Right lobe of liver (tissue), 6 donors: Measurements from ENCODE around the gene HNRNPUL2. TPM values are rescaled to one million over a fixed set of nuclear protein-coding genes. Genes with fewer than 3 reads are reported as not detected.
A peak's percentile ranks its signal among the peaks of the same experiment; 100 is the strongest.
"Not testable (repeated sequence)": the region's sequence is repeated elsewhere in the genome, so short reads cannot be mapped to it uniquely, and the experiment has no call there.

Source experiments
- ATAC-seq, 4 donors: fragments of 200-7000 bp; cut with Tn5 transposase; one replicate each; pipeline ENCODE4 v1.9.1; 2020; ENCODE audit warnings: mild to moderate bottlenecking in 4 of 4, moderate library complexity in 4 of 4
- DNase-seq, 3 donors: peaks; one replicate each; pipeline ENCODE4 v3.0.0-alpha.2; 2020
- H3K27ac ChIP-seq, 3 donors: fragments of 200-600 bp; one replicate each; pipeline ENCODE4 v1.8.0; 2022
- H3K27me3 ChIP-seq, 2 donors: fragments of 200-600 bp; one replicate each; pipeline ENCODE4 v1.8.0; 2022
- H3K36me3 ChIP-seq, 4 donors: fragments of 200-600 bp; sonication (generic) in 1 of 4; one replicate each; pipeline versions ENCODE4 v1.5.1 to v1.8.0; 2017 to 2022; ENCODE audit warnings: control low read depth in 1 of 4
- H3K4me1 ChIP-seq, 4 donors: fragments of 200-600 bp; sonication (generic) in 1 of 4; one replicate each; pipeline versions ENCODE4 v1.5.1 to v1.8.0; 2017 to 2022; ENCODE audit warnings: control low read depth in 1 of 4
- H3K4me3 ChIP-seq, 3 donors: fragments of 200-600 bp; one replicate each; pipeline ENCODE4 v1.8.0; 2022
- H3K9me3 ChIP-seq, 4 donors: fragments of 200-600 bp; sonication (generic) in 1 of 4; one replicate each; pipeline versions ENCODE4 v1.5.1 to v1.8.0; 2017 to 2022; ENCODE audit warnings: control low read depth in 1 of 4
- CTCF ChIP-seq, 4 donors: fragments of 200-600 bp in 3 of 4; fragments of 450-650 bp in 1 of 4; IDR thresholded peaks; one replicate each; pipeline versions ENCODE4 v1.5.1 to v1.8.0; 2016 to 2022; ENCODE audit warnings: antibody characterized with exemption in 4 of 4, mild to moderate bottlenecking in 2 of 4
- POLR2A ChIP-seq: fragments of 450-650 bp; IDR thresholded peaks from one replicate; pipeline ENCODE4 v1.6.1; 2017; ENCODE audit warnings: antibody characterized with exemption, mild to moderate bottlenecking
- WGBS: methylation state at CpG from one replicate; pipeline ENCODE4 v1.1.6; 2018; ENCODE audit warnings: low coverage, low lambda C conversion rate; ENCODE audit not compliant: insufficient coverage; ENCODE audit errors: missing lambda C conversion rate; 5-methylcytosine and 5-hydroxymethylcytosine counted together
- intact Hi-C, 2 donors: fragments of 100-400 bp; cut with DNase I; formaldehyde crosslinking; loops; one replicate each; pipeline versions ENCODE4 v1.11.2 to v1.14.1; 2022
- total RNA-seq, 6 experiments: library from RNA; depleted of rRNA in 2 of 6; stranded (reverse); fragments of >200 nt in 2 of 6; fragmentation: NEBNext Ultra II Directional in 3 of 6; extraction: Animal tissue kit (Norgen Biotek cat#: 25700) in 3 of 6; gene quantifications; one replicate each; pipeline versions ENCODE4 v1.1.0 to v1.2.4, GENCODE V29; 2016 to 2023
- donor health status: DM: no; HTN: yes; CAD: no.
- donor health status: DM: no; HTN: no; CAD: no.
- donor health status: DM: no; HTN: no; CAD: no.
- donor health status: DM: no; HTN: yes; CAD: no.
- donor health status: DM: no; HTN: yes; CAD: no.

The HNRNPUL2 gene
- total RNA-seq, 6 experiments from 2014 or later = 7.9 to 17.1 (median 13.3) TPM

GRCh38 chr11:62753736-62754603 is 26.7 kb upstream of the HNRNPUL2 start, which contains the start of gene ZBTB3:
Gene ZBTB3, minus strand, starts transcription at chr11:62754160. Its CDS starts 496 bp downstream, at chr11:62753664.
- under 1% methylated on average over 34 of the region's 47 CpGs for WGBS
- intact Hi-C loops = no loop called here
- peaks cover 0 to 11% (median 0%) of the 10 kb centered on the region in 4 donors for H3K4me1 ChIP-seq
- TF ChIP-seq CTCF (IDR thresholded peaks at IDR 0.05) (no peak), POLR2A (peak; percentile 67)
- H3K27ac ChIP-seq = peak within 1 kb of the TSS; percentile 57 to 63 (median 58)
- H3K9me3 ChIP-seq = no peaks in the 10 kb centered on the region
- DNase-seq = peak; percentile 97 to 99 (median 98)
- H3K27me3 ChIP-seq = no peaks in the 10 kb centered on the region
- H3K36me3 ChIP-seq = peaks cover 0 to 6% (median 0%) of the 10 kb centered on the region in 4 donors
- peak within 1 kb of the TSS; percentile 54 to 67 (median 57) for H3K4me3 ChIP-seq
- peak; percentile 95 to 98 (median 96) for ATAC-seq

- WGBS = 16% methylated on average over 5 of the region's 15 CpGs
- no peaks in the 10 kb centered on the region for H3K27me3 ChIP-seq
- DNase-seq (no peak), ATAC-seq (no peak)
- TF ChIP-seq POLR2A (no peak), CTCF (IDR thresholded peaks at IDR 0.05) (no peak)
- intact Hi-C loops = no loop called here
- peaks cover 0 to 11% (median 0%) of the 10 kb centered on the region in 4 donors for H3K4me1 ChIP-seq
- H3K27ac ChIP-seq = peak overlapping the region in 1 of 3 donors; percentile 58
- no peaks in the 10 kb centered on the region for H3K9me3 ChIP-seq
- peaks cover 0 to 6% (median 0%) of the 10 kb centered on the region in 4 donors for H3K36me3 ChIP-seq
- peak overlapping the region; percentile 54 to 67 (median 57) for H3K4me3 ChIP-seq
Measured at GRCh38 chr11:62752994-62753735, 25.9 kb upstream of the HNRNPUL2 start.

- intact Hi-C loops = no loop called here
- DNase-seq (no peak), ATAC-seq (no peak)
Measured at GRCh38 chr11:62752177-62752785, 25.0 kb upstream of the HNRNPUL2 start.

GRCh38 chr11:62749931-62750330 is 22.7 kb upstream of the HNRNPUL2 start:
- H3K36me3 ChIP-seq, ATAC-seq, H3K4me3 ChIP-seq, H3K9me3 ChIP-seq, intact Hi-C loops, H3K27me3 ChIP-seq, DNase-seq, H3K27ac ChIP-seq: not testable (repeated sequence)
- WGBS = 97% methylated on average over 4 of the region's 5 CpGs
- peaks cover 0 to 11% (median 0%) of the 10 kb centered on the region in 4 donors for H3K4me1 ChIP-seq

More at GRCh38 chr11:62752177-62752785, 25.0 kb upstream of the HNRNPUL2 start:
- WGBS = 100% methylated on average over 2 of the region's 14 CpGs
- Histone ChIP-seq H3K36me3 (peaks cover 0 to 6% (median 0%) of the 10 kb centered on the region in 4 donors), H3K4me3 (no peak overlapping the region), H3K4me1 (peaks cover 0 to 11% (median 0%) of the 10 kb centered on the region in 4 donors), H3K27me3 (no peaks in the 10 kb centered on the region), H3K27ac (no peak overlapping the region), H3K9me3 (no peaks in the 10 kb centered on the region)
- no peak for TF ChIP-seq CTCF (IDR thresholded peaks at IDR 0.05)
- TF ChIP-seq POLR2A = no peak
